ENCODE results near the gene CRADD.

CRADD gene

DNA sequence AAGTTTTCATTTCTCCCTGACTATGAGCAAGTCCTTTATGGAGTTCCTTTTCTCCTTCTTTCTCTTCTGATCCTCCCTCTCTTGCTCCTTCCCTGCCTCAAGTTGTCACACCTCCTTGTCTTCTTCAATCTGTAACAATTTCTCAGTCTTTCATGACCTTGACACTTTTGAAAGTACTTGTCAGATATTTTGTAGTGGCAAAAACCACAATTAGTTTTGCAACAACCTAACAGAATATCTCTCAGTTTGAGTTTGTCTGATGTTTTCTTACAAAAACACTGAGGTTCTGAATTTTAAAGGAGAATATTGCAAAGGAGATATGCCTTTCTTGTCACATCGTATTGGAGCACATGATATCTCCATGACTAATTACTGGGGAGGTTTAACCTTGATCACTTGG, 4.1 kb upstream of the CRADD start:
- DNase-seq = no peak

DNA sequence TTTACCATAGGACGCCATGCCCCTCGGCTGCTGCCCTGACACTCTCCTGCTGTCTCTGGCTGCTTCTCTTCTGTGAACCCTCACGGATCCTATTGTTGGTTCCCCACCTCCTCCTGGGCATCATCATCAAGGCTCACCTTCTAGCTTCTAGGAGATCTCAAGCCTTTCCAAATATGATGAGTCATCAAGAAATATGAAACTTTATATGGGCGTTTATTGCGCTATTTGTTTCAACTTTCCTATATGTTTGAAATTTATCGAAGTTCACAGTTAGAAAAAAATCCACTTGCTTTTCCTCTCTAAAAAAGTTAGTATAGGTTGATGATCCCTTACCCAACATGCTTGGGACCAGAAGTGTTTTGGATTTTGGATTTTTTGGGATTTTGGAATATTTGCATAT, 2.8 kb upstream of the CRADD start:
- no peak for DNase-seq

DNA sequence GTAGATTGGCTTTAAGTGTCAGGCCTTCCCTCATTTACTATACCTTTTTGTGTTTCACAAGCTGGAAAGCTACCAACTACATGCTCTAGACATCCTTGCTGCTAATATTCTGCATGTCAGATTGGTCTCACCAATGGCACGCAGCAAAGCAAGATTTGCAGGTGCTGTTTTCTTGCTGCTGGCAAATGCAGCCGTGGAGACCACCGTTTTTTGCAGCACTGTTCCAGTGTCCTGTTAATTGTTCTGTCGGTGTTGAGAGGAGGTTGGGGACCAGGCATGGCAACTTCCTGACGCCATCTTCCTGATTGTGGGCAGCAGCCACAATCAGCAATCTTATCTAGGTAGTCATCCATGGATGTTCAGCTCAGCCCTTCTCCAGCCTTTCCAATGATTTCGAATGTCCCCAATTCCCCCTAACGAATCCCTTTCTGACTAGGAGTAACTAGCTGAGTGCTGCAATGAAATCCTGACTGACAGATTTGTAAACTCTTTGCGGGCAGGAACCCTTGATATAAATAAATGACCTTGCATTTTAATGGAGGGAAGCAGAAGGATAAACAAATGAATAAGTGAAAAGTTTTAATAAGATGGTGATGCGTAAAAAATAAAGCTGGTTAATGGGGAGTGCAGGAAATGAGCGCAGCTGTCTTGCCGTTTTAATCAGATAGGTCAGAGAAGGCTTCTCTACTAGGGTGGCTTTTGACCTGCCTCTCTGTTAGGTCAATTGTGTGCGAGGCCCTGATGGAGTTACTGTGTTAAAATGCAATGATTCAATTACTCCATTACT, 574 bp upstream of the CRADD start:
- no peak for DNase-seq

DNA sequence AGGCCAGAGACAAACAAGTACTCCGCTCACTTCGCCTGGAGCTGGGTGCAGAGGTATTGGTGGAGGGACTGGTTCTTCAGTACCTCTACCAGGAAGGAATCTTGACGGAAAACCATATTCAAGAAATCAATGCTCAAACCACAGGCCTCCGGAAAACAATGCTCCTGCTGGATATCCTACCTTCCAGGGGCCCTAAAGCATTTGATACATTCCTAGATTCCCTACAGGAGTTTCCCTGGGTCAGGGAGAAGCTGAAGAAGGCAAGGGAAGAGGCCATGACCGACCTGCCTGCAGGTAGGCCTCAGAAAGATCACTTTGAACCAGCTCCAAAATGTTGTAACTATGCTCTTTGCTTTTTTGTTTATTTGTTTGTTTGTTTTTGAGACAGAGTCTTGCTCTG, 1.6 kb downstream of the CRADD start:
- DNase-seq = no peak

DNA sequence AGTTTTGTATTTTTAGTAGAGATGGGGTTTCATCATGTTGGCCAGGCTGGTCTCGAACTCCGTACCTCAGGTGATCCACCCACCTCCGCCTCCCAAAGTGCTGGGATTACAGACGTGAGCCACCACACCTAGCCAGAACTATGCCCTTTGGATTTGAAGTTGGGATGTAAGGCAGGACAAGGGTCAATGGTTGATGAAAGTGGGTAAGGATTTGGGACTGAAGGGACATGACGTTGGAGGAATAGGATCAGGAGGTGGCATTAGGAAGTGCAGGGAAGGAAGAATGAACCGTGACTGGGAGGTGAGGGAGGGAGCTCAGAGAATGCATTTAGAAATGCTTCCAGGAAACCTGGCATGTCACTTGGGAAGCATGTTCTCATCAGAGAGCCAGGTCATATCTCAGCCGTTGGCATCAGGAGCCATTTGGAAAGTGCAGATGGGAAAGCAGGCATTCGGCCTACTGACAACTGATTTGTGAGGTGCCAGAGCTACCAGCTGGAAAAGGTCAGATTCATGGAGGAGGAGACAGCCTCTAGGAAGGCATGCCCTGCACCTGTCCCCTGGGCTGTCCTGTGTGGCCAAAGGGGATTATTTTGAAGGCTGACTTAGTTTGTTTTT, 2.2 kb downstream of the CRADD start:
- DNase-seq = no peak

DNA sequence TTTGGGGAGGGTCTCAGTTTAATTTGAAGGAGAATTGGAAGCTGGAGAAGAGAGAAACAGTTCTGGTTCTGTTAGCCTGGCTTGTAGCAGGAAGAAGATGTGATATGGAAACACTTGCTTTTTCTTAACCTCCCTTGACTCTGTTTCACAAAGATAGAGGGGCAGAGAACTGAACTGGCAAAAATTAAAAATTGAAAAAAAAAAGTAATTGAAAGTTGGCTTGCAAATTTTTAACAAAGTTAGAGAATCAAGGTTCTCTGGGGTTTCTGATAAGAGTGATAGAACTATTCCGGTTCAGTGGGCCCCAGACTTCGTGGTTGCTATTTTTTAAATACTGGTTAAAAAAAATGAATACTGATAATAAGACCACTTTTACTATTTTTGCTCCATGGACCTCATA, 2.8 kb downstream of the CRADD start:
- DNase-seq = no peak

DNA sequence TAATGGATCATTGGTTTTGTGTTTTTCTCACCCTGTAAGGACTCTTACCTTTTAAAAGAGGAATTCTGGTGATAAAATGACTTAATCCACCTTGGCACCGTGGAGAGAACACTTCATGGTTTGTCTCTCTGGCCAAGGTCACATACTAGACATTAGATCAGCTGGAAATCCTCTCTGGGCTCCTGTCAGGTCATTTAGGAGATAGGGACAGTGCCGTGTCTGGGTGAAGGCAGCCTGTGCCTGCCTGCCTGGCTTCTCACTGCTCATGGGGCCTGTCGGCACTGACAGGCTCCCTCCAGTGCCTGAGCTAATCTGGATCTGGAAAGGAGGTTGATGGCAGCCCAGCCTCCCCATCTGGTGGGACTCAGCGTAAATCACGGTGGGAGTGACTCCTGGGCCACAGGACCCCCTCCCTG, 5.7 kb downstream of the CRADD start:
- no peak for DNase-seq

DNA sequence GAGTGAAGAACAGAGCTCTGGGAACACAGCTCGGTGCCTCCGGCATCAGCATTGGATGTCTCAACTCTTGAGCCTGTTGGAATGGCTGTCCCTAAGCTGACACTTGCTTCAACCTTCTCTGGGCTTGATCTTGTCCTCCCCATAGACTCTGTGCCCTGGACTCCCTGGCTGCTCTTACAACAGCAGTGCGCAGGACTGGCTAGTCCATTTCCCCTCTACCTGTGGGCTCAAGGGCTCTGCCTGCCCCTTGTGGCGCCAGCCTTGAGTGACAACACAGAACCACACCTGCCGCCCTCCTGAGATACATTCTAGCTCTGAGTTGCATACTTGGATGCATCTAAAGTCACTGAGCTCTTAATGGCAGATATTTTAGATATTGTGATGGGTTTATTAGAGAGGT, 6.2 kb downstream of the CRADD start:
- DNase-seq = no peak

DNA sequence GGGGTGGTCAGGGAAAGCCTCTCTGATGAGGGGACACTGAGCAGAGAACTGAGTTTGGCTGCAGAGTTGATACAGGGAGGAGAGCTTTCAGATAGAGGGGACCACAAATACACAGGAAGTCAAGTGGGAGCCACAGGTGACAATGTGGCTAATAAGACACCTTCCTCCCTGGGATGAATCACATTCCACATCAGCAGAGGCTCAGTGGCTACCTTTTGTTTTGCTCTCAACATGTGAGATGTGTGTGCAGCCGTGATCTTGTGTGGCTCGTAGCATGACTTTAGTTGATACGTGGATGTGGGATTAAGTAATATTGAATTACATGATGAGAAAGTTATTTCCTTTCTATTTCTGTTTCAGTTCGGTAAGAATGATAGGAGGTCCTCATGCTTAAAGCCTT, 7.5 kb downstream of the CRADD start:
- no peak for DNase-seq

DNA sequence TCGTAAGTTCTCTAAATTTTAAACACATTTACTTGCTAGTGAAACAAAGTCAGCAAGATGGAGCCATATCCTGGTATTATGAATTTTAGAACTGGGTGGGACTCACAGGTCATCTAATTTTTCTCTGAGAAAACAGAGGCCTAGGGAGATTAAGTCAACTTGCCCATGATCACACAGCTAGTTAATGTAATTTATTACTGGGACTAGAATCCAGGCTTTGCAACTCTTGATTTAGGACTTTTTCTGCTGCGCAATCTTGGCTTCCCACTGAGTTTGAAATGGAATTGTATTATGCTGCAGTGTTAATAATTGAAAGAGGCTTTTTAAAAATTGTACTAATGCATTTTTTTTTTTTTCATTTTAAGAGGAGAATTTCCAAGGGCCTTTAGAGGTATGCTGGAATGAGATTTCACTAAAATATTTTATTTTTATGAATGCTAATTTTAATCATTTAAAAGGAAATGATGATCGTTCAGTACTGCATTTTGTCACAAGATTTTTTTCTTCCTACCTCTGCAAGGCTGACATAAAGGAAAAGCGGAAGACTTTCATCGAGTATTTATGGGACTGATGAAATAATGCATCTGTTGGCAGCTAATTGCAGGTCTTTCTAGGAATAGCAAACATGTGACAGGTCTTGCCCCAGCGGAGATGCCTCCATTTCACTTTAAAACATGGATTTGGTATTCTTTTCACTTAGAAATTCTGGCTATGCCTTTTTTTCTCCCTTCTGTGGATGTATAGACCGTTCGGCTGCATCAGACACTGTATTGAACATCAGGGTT, 9.6 kb downstream of the CRADD start:
- DNase-seq = no peak

DNA sequence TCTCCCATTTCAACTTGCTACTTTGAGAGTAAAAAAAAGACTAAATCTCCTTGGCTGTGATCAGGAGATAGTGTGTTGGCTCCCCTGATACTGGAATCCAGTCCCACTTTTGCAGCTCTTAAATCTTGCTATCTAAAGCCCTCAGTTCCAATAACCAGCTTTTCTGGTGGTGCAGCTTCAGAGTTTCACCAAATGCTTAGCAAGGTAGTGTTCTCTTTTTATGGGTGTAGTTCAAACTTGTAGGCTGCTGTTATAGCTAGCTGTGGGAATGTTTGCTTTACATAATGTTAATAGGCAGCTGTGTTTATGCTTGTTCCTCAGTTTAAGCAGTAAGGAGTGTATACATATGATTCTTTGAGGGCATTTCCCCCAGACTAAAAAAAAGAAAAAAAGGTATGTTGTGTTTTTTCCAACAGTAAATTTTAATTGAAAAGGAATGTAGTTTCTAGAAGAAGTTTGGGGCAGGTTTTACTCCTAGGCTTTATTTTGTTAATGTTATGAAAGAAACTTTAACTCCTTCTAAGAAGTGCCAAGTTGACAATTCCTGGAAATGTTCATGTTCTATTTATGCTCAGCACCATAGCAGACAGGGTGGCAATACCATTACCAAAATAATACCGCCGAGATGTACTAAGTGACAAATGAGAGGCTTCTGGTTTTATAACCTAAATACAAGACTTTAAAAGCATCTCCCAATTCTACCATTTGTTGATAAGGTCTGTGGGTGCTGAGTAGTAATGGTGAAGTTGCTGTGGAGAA, 12.1 kb downstream of the CRADD start:
- no peak for DNase-seq

DNA sequence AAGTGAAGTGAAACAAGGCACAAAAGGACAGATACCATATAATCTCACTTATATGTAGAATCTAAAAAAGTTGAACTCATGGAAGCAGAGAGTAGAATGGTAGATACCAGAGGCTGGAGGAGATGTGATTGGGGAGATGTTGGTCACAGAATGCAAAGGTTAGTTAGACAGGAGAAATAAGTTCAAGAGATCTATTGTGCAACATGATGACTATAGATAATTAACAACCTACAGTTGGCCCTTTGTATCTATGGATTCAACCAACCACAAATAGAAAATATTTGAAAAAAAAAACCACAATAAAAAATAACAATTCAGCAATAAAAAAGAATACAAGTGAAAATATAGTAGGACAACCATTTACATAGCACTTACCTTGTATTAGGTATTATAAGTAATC, 19.3 kb downstream of the CRADD start:
- no peak for DNase-seq

DNA sequence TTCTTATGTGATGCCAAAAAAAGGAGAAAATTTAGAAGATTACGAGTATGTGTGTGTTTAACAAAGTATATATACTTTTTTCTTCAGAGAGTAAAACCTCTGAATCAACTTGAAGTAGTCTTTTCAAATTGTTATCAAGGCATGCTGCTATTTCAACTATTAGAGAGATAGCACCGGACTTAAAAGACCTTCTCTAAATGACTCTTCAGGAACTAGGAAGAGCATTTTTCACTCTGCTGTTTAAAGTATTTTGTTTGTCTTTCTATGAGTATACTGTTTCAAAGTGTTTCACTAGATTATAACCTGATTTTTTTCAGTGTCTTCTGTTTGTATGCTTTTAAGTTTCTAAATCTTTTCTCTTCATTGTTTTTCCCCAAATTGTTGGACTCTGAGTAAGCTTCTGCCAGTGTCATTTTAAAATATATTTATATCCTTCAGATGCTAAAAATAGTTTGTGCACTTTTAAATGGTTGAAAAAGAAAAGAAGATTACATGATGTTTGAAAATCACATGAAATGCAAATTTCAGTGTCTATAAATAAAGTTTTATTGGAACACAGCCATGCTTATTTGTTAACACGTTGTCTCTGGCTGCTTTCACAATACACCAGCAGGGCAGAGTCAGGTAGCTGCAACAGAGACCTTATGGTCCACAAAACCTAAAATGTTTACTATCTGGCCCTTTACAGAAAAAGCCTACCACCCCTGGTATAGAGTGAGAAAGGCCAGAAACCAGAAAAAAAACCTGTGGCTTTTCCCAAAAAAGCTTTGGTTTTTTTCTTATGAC, 21.3 kb downstream of the CRADD start:
- no peak for DNase-seq

DNA sequence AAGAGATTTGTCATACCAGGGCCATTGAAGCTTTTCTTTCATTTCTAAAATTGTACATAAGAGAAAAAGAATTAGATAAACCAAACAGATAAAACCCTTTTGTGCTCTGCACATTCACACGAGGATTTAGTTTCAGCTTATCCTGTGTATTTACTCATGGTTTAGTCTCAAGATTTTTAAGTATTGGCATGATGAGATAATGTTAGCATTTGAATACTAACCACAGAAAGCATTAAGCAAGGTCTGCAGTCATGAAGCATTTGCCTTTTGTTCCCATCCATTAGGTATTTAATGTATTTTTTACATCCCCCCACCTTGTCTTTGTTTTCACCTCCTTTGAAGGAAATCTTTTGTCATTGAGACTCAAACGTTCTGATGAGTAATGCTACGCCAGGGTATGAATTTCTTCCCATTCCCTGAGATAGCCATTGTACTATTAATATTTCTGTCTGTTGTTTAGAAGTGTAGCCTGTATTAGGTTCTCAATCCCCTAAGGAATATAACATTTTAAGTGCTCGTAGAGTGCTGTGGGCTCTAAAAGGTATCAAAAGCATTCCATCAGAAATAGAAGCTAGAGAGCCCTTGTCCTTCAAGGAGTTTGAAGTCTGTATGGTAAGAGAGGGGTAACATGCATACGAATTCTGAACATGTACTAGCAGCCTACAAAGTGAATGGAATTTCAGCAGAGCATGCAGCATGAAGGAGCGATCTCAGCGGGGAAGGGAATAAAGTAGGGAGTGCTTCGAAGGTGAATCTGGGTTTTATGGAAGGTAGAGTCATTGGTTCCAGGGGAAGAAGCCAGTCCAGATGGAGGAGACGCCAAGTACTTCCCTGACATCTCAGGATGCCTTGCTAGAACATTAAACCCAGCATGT, 22.3 kb downstream of the CRADD start:
- DNase-seq = no peak

DNA sequence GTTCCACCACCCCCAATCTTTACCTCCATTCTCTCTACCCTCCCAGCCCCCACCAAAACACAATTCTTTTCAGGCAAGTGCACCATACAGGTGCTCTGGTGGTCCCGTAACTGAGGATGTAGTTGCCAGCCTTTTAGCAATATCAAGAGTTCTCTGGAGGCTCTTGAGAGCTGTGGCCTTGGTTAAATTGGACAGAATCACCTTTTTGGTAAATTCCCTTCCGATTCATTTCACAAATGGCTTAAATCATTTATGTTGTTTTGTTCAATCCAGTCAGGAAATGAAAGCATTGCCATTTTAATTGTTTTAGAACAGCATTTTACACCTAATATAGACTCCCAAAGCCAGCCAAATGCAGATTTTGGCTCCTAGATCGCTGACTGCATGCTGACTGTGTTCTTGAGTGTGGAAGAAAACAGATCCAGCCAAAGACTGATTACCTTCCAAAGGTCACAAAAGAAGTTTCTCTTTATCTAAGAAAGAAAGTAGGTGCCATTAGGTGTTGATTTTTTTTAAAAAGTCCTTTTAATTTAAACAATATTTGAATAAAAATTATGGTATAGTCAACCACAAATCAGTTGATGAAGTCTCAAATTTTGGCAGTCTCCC, 25.6 kb downstream of the CRADD start:
- no peak for DNase-seq

DNA sequence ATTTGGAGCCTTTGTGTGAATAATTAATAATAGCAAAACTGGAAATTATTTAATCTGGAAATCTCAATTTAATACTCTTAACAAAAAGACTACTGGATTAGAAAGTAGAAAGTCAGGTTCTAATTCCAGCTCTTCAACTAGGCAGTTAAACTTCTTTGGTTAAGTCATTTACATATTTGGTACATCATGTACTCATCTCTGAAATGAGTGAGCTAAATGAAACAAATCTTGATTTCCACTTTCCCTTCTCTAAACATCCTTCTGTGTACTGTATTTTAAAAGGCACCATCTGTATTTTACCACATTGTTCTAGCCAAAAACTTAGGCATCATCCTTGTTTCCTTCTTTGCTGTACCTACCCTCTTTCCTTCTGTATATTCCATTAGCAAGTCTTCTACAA, 26.9 kb downstream of the CRADD start:
- no peak for DNase-seq

DNA sequence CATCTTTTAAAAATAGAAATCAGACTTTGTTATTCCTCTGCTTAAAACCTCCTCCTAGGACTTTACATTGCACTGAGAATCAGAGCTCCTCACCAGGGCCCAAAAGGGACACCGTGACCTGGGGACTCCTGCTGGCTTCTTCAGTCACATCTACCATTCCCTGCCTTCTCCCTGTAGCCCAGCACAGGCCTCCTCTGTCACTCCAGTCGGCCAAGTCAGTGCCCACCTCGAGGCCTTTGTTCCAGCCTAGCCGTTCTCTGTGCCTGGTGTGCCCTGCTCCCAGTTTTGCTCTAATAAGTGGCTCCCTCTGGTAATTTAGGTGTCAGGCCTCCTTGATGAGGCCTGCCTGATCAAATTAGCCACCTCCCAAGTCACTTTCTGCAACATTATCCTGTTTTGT, 27.4 kb downstream of the CRADD start:
- DNase-seq = no peak

DNA sequence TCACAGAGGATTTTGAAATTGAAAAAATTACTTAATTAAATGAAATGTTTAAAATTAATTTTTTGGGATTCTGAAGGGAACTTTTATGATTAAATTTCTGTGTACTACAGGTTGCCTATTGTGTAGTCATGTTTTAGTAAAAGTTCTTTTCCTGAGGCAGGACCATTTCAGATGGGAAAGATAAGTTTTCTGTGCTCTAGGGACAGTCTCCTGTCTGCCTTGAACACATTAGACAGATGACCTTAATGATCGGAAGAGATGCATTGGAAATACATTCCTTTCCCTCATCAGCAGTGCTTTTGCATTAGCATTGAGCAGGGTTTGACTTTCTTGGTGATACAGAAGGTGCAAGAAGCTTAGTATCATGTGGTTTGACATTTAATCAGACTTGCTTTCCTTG, 28.1 kb downstream of the CRADD start:
- no peak for DNase-seq

DNA sequence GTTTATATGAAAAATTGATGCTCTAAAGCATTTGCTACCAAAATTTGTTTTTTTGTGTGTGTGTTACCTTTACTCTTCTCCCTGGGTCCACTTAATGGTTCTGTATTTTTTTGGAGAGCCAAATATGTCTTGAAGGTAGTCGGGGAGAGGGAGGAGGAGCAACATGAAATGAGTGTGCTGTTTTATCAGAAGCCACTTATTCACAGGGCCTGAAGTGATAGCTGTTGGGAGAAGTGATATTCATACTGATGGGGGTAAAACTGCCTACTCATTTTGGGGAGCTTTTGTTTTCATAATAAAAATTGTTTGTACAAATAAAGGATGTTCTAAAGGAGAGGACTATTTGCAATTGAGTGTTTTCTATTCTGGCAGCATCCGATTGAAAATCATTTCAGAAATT, 29.2 kb downstream of the CRADD start:
- DNase-seq = no peak

DNA sequence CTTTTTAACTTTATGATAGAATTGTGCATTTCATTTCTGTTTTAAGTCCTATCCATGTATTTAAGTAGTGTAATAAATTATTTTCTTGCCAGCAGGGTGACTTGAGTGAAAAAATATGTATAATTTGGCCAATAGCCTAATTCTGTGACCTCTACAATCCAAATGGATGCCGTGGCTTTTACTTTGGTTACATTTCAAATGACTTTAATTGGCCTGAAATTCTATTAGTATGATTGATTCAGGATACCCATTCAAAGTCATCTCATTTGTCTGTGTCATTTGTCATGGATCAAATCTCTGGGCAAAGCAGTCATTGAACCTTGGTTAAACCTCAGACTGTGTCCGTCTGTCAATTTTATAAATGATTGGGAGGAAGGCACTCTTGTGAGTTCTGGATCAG, 29.6 kb downstream of the CRADD start:
- no peak for DNase-seq

DNA sequence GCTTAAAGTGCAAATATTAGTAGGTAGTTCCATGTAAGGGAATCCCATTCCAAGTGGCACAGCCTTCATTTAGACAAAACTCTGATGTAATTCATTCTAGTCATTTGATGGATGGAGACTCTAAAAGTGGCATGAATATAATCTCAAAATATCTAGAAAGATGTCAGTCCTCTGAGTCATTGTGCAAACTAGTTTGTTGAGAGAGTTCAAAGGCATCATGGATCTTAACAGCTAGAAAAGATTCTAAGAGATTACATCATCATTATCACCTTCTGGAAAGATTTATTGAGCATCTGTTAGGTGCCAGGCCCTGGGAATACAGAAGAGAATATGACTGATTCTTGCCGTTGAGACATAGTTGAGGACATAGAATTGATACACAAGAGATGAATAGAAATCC, 30.7 kb downstream of the CRADD start:
- DNase-seq = no peak
